ENCODE measurements around the gene CDH13. TPM values are rescaled to one million over a fixed set of nuclear protein-coding genes. Genes with fewer than 3 reads are reported as not detected.

The CDH13 gene
- polyA plus RNA-seq, 5 donors, result 2.5 to 4.6 (median 3.3) TPM

DNA sequence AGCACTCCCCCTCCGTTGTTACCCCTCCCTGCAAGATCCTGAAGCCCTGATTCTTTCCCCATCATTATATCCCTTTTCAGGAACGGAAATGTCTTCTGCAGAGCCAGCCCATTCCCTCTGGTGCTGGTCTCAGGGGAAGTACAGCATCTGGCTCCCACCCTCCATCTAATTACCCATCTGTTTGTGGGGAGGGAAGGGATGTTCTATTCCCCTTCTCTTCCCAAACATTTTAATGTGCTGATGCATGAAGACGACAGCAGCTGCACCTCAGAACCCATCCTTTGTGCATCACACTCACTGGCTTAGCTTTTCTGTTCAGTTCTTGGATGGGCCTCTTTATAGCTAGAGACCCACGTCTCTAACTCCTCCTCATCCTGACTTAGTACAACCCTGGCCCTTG lies 367.2 kb downstream of the CDH13 start:
- no peak for DNase-seq

DNA sequence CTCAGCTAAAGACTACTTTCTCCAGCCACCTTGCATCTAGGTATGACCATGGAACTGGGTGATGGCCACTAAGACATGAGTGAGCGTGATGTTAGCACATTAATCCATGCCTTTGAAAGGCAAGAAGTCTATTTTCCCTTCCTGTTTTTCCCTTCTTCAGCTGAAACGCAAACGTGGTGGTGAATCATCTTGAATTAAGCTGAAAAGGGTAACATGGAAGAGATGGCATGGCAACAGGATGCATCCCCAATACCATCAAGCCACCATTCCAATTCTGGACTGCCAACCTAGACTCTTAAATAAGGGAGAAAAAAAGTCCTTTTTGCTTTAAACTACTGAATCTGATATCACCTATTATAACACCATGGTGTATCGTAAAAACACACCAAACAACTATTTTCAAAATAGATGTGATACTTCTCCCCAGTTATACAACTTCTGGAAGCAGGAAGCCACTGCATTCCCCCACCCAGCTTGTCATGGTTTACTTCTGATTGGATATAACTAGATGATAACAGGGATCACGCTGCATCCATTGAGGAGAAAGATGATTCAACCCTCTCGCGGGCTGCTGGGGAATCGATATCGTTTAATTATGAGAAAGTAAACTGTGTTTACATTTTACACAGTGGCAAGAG lies 368.6 kb downstream of the CDH13 start:
- no peak for DNase-seq

DNA sequence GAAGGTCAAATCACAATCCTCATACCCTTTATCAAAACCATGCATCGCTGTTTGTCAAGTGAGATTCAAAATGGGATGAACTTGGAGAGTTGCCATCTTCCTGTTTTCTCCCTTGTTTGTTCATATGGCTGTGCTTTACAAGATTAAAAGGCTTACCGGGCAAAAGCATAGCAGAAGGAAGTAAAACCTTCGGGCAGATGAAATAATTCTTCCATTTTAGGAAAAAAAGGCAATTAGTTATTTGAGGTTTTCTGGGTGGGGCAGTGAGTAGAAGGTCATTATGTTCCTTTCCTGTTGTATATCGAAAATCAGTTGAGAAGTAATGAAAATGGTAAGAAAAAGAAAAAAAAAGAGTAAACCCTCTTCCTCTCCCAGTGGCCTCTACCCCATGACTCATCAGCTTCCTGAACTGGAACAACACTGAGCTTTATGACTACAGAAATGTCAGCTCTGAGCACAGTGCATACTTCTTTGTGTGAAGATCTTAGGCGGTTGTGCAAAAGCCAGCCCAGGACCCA lies 369.2 kb downstream of the CDH13 start:
- DNase-seq, result no peak

DNA sequence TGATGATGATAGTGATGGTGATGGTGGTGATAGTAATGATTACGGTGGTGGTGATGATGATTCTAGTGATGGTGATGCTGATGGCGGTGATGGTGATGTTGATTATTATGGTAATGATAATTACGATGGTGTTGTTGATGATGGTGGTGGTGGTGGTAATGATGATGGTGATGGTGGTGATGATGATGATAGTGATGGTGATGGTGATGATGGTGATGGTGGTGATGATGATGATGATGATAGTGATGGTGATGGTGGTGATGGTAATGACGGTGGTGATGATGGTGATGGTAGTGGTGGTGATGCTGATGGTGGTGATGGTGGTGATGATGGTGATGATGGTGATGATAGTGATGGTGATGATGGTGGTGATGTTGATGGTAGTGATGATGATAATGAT lies 370.0 kb downstream of the CDH13 start:
- no peak for DNase-seq

DNA sequence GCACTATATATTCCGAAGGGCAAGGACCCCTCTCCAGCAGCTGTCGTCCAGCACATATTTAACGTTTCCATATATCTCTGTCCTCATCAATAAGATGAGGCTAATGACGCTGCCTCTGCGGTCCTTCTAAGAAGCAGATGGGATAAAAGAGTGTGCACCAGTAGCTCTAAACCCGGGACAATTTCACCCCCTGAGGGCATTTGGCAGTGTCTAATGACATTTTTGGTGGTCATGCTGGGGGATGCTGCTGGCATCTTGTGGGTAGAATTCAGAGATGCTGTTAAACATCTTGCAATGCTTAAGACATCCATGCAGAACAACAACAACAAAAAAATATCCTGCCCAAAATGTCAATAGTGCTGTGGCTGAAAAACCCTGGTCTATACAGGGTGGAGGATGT lies 372.9 kb downstream of the CDH13 start:
- DNase-seq, result no peak

DNA sequence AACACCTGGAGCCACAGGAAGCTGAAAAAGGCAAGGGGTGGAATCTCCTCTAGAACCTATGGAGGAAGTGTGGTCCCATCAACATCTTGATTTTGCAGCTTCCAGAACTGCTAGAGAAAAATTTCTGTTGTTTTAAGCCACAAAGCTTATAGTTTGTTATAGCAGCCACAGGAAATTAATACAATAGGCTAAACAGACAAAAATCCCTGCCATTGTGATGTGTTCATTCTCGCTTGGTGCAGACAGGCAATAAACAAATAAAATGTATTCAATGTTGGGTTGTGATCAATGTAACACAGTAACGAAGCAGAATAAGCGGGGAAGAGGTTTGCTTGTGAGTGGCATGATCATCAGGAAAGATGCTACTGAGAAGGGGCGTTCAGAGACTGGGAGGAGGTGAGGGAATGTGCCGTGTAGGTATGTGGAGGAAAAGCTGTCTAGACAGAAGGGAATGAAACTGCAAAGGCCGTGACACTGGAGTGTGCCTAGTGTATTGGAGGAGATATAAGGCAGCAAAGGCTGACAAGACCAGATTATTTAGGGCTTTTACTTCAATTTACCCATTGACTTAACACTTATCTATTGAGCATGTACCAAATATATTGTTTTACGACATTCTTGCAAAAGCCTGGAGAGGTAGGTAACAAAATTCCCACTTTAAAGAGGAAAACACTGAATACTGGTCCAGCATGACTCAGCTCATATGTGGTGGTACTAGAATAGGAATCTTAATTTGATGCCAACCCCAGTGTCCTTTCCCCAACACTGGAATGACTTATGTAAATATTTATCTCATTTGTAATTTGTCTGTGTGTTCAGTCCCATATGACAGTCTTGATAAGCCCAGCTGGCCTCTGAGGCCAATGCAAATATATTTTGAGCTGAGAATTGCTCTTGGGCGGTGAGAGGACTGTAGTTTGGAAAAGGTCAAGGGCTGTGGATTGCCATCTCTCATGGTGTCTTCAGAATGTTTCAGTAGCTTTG lies 375.9 kb downstream of the CDH13 start:
- no peak for DNase-seq

DNA sequence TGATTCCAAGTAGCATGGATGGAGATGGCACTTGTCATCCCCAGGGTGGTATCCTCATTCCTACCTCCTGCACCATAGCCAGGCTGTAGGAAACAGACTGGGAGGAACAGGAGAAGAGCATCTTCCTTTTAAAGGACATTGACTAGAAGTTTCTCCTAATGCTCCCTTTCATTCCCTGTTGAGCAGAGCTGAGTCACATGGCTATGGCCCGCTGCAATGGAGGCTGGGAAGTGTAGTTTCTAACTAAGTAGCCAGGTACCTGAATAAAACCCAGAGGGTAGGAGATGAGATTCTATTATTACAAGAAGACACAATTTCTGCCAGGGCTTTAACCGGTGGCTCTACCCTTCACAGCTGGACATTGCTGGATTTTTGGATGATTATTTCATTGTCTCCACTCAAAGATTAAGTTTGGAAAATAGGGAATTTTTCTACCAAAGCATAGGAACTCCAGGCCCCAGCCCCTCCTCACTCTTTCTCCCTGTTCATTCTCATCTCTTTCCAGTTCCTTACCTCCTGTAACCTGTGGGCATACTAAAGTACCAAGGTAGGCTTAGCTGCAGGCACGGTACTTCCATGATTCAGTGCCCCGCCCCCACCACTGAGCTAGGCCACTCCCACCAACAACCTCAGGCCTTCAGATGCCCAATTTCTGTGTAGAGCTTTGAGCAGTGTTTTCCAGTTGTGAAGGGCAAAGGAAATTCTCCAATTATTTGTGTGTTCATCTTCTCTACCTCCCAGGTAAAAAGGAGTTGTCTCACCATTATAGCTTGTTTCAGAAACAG lies 378.3 kb downstream of the CDH13 start:
- DNase-seq, result no peak

DNA sequence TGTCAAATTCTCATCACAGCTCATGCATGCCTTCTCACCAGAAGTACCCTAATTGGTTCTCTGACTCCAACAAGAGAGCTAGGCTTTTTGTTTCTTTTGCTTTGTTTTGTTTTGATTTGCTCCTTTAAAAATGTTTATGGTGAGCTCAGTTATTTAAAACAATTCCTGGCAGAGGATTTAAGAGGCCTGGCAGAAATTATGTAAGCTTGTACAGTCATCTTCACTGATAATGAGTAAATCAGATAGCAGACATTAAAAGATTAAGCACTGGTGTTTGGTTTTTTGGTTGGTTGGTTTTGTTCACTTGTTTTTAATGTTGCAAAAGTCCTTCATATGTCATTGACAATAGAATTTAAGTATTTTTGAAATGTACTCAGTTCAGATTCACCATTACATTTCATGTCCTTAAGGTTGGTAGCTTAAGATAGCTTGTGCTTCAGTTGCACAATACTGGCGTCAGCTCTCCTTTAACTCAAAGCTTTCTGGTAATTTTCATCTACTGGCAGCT lies 378.9 kb downstream of the CDH13 start:
- DNase-seq, result no peak

DNA sequence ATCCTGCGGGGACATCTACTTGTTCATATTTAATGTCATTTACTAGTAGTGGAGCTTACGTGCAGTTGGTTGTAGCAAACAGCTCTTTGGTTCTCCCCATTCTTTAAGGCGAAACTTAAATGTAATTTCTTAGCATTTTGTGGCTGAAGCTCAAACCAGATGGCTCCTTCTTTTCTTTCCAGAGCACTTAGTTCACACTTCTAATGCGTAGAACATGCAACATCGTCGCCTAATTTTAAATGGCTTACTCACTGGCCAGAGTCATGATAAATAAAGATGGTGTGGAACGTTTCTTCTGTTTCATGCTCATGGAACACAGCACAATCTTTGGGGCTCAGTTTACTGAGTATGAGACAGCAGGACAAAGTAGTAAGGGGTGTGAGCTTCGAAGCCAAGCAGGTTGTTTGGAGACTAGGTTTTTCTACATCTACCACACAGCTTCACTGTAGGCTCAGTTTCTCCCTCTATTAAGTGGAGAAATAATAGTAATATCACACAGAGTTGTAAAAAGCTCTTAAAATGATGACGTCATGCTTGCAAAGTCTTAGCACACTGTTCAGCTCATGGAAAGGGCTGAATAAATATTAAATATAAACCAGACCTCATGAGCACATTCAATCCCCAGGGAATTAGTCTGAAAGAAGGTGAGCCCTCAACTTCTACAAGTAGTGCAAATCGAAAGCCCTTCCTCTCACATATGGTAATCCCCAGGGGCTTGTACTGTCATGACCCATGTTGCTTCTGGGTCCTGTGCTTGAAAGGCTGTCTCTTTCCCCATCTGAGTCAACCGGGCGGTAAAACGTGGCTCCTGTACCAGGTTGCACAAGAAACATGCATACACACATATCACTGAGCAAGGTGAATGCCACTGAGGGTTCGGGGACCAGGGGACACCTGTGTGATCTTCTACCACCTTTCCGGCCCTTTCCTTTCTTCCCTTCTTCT lies 384.3 kb downstream of the CDH13 start:
- no peak for DNase-seq

DNA sequence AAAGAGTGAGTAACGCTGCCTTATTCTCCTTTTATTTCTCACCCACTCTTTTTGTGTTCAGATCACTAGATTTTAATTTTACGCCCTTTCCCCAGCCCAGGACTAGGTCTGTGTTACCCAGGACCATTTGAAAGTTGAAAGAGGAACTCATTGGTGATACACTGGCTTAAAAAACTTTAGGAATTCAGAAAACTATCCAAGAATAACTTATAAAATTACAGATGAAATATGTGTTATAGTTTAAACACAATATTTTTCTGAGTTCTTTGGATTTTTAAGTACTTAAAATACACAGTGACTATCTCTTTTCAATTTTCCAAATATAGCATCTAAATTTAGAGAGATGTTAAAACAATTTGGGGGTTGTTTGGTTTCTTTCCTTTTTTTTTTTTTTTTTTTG lies 385.2 kb downstream of the CDH13 start:
- DNase-seq, result no peak

DNA sequence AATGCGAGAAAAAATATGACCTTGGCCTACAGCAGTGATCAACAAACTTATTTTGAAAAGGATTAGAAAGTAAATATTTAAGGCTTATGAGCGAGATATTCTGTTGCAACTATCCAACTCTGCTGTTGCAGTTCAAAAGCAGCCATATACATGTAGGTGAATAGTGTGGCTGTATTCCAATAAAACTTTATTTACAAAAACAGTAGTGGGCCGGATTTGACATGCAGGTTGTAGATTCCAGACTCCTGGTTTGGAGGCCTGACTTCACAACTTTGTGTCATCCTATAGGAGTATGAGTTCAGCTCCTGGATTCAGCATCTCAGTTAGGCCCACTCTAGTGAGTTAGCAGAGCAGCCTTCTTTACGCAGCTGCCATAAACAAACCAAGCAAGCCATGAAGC lies 386.3 kb downstream of the CDH13 start:
- DNase-seq, result no peak

DNA sequence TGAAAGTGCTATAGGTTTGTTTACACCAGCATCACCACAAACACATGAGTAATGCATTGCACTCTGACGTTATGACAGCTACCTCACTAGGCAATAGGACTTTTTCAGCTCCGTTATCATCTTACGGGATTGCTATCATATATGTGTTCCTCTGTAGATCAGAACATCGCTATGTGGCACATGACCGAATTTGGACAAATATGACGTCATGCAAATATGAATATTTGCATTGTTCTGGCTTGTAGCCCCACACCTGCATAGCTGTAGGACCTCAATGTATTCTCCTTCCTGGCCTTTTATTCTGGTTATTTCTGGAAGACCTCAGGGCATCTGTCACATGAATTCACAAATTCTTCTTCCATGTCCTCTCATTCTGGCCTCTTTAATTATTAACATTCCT lies 393.2 kb downstream of the CDH13 start:
- no peak for DNase-seq

DNA sequence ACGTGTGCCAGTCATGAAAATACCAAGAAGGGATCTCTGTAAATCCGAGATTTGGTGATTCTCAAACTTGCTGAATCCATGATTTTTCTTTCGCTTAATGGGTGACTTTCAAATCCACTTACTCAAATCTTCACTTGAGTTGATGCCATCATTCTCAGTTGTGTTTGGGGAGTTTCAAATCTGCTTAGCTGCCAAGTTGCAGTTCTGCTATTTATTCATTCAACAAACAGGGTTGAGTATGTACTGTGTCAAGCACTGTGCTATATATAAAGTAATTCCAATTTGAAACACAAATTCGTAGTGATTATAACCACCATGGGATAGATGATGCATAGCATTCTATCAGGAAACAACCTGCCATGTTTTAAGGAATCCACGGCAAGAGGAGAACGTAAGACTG lies 394.3 kb downstream of the CDH13 start:
- DNase-seq, result no peak

DNA sequence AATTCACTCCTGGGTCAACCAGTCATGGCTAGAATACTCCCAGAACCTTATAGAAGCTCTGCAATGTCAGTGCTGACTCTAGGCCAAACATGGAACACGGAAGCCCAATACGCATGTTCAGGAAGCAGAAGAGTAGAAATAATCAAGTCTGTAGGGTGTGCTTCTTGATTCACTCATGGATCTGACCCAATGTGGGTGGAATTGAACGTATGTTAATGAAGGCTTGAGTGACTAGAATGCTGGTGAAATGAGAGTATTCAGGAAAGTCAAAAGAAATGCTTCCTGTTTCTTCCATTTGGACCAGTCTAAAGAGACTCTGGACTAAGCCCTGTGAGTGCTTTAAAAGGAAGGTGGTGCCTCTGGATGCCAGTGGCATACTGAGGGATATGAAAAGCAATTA lies 395.0 kb downstream of the CDH13 start:
- DNase-seq, result no peak

DNA sequence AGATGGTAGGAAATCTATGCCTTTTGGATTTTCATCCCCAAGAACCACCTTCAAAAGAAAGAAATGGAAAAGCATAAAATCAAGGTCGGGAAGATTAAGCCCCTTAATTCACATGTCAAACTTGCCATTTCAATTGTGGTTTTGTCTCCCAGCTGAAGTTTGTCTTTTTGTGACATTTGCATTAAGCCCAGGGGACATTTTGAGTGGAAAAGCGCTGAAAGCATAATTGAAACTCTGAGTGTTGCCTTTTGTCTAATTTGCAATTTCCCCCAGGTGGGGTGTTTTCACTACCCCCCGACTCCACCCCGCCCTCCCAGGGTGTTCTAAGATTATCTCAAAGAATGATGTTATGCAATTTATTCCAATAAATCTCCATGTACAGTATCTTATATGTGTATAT lies 396.2 kb downstream of the CDH13 start:
- DNase-seq, result no peak

DNA sequence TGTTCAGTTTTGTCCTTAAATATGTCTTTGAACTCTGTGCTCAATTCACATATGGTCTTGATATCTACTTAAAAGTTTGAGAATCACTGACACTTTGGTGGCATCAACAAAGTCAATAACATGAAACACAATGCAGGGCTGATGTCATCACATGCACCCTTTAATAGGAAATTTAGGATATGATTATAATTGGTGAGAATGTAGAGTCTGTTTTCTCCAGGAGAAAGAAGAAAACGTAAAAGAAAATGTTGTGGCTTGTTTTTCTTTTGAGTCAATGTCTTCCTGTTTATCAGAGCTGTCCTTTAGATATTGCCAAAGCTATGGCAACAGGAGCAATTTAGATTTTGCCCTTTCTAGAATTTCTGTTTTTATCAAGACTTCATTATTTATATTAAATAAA lies 396.9 kb downstream of the CDH13 start:
- DNase-seq, result no peak

DNA sequence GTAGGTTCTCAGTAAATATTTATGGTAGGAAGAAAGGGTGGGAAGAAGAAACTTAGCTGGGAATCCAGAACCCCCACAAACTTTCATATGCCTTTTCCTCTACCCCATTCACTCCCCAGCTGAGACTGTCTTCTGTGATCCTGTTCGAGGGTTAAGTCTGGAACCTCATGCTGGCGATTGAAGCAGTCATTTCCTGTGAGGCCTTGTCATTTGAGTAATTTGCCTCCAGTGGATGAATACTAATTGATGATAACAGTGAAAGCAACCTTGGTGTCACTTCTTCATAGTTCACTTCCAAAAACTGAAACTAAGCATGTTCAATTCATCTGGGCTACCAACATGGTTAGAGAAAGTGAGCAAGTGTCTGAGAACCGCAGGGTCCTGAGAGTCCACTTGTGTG lies 401.2 kb downstream of the CDH13 start:
- DNase-seq, result no peak

DNA sequence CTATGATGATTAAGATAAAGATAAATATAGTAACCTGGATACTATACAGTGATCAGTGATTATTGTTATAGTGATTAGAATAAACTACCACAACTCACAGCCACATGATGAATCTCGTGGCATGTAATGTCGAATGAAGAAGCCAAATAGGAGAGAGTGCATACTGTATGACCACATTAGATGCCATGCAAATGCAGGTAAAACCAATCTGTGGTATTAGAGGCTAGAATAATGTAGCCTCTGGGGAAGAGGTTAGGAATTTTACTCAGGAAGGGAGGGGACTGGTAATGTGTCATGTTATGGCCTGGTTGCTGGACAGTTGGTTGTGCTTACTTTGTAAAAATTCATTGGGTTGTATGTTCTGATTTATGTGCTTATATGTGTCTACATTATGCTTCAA lies 402.7 kb downstream of the CDH13 start:
- no peak for DNase-seq

DNA sequence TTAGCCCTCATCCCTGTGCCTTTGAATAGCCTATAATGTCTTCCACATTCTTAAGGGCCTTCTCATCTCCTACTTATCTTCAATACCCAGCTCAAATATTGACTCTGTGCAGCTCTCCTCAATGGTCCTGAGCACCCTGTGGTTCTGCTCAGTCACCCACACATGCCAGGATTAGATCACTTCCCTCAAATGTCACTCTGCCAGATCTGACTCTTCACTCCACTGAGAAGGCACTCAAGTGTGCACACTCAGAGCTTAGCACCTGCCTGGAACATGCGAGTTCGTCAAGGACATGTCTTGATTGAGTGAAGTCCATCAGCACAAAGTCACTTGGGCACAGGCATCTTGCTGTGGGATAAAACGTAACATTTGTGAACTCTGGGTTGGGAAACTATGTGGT lies 404.8 kb downstream of the CDH13 start:
- no peak for DNase-seq

DNA sequence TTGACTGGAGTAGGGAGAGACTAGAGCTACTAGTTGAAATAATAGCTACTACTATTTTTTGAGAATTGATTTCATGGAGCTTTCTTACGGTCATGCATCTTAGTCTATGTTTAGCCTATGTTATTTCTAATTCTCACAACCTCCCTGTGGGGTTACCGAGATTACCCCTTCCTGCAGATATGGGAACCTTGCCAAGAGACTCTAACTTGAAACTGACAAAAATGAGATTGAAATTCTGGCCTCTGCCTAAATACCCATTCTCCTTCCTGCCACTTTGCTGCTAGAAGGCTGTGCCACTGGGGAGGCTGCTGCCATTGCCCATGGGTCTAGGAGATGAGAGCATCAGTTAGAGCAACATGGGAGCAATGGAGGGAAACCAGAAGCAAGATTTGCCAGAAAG lies 410.3 kb downstream of the CDH13 start:
- DNase-seq, result no peak

DNA sequence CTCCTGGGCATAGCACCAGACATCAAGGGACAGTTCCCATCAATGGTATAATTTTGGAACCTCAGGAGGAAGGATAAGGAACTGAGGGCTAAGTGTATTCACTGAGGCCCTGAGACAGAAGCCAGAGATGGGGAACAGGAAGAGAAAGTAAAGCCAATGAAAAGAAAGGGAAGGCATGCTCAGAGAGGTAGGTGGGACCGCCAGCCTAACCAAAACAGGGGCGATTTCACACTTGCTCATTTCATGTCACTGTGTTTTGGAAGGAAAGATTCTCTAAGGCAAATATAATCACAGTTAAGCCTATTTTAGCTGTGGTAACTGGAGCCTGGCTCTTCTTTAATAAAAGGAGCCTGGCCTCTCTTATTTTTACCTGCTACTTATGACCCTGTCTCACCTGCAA lies 411.1 kb downstream of the CDH13 start:
- DNase-seq, result no peak
